ENCODE data around the gene KLK13.

- no peak for TF ChIP-seq EP300 (IDR thresholded peaks at IDR 0.05; ENCODE audit: borderline replicate concordance)
- no peak for TF ChIP-seq USF1 (IDR thresholded peaks at IDR 0.05)
- no peak for TF ChIP-seq TCF12 (IDR thresholded peaks at IDR 0.05; ENCODE audit: low read depth)
- TF ChIP-seq FOXM1 (IDR thresholded peaks at IDR 0.05; ENCODE audit: borderline replicate concordance, low read depth), result no peak
- no peak for TF ChIP-seq TEAD4 (IDR thresholded peaks at IDR 0.05)
- TF ChIP-seq CREB1 (IDR thresholded peaks at IDR 0.05; ENCODE audit: low read depth), result no peak
- TF ChIP-seq EGR1 (IDR thresholded peaks at IDR 0.05), result no peak
- no peak for TF ChIP-seq MAX (IDR thresholded peaks at IDR 0.05)
- TF ChIP-seq CEBPB (IDR thresholded peaks at IDR 0.05), result no peak
Measured at GRCh38 chr19:51082611-51083010, 17.7 kb upstream of the KLK13 start, which contains the start of gene KLK14.
